ENCODE data around the gene PATJ. TPM values are rescaled to one million over a fixed set of nuclear protein-coding genes. Genes with fewer than 3 reads are reported as not detected.
"Not testable (repeated sequence)": the region's sequence is repeated elsewhere in the genome, so short reads cannot be mapped to it uniquely, and the experiment has no call there.

The PATJ gene
- total RNA-seq, 1 donor from 2014 or later: 131 TPM

DNA sequence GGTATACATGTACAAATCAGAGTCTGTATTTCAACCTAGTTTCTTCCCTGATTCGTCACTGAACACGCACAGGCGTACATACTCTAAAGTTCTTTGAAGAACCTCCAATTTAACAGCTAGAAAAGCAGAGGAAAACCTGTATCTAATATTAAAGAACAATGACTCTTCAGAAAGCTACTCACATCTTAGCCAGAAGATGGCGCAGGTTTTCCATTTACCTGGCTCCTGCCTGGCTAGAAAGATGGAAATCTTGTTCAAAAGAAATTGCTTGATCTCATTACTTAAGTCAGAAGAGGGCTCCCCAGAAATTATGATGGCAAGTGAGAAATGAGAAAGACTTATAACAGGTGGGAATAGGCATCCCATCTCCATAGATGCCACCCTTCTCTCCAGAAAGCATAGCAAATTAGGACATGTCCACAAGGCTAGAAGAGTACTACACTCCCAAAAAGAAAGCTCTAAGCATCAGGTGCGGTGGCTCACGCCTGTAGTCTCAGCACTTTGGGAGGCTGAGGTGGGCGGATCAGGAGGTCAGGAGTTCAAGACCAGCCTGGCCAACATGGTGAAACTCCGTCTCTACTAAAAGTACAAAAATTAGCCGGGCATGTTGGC lies 433.4 kb downstream of the PATJ start:
- no peak for ATAC-seq (ENCODE audit: poor library complexity)
- no peak for DNase-seq
- intact Hi-C loops (cut with DNase I): loop anchor here (2.0 kb wide), 1 partner anchor 231 kb away; no protein-coding TSS in a partner anchor

- intact Hi-C loops (cut with DNase I): no loop called here
- no peak for ATAC-seq (ENCODE audit: poor library complexity)
- DNase-seq: no peak
Observed at GRCh38 chr1:62176597-62177312, 434.5 kb downstream of the PATJ start.

DNA sequence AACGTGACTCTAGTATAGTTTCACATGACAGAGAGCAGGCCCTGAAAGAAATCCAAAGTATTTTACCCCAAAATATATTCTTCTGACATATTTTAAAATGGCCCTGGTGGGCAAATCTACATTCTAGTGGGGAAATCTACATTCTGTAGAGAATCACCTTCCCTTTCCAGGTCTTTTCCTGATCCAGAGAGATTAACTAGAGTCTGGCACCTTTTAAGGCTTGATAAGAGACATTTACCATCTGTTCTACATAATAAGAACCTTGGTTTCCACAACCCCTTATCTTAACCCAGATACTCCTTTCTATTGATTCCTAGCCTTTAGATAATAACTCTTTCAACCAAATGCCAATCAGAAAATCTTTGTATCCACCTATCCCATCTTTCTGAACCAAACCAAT lies 435.3 kb downstream of the PATJ start:
- ATAC-seq (ENCODE audit: poor library complexity) (no peak), DNase-seq (no peak)
- intact Hi-C loops (cut with DNase I): no loop called here

- intact Hi-C loops (cut with DNase I): no loop called here
- DNase-seq (no peak), ATAC-seq (ENCODE audit: poor library complexity) (no peak)
Observed at GRCh38 chr1:62178372-62178771, 436.1 kb downstream of the PATJ start.

- intact Hi-C loops (cut with DNase I); ATAC-seq (ENCODE audit: poor library complexity); DNase-seq: not testable (repeated sequence)
Observed at GRCh38 chr1:62180054-62180453, 437.8 kb downstream of the PATJ start.

- DNase-seq (no peak), ATAC-seq (ENCODE audit: poor library complexity) (no peak)
- intact Hi-C loops (cut with DNase I): no loop called here
Observed at GRCh38 chr1:62180639-62181038, 438.4 kb downstream of the PATJ start.

DNA sequence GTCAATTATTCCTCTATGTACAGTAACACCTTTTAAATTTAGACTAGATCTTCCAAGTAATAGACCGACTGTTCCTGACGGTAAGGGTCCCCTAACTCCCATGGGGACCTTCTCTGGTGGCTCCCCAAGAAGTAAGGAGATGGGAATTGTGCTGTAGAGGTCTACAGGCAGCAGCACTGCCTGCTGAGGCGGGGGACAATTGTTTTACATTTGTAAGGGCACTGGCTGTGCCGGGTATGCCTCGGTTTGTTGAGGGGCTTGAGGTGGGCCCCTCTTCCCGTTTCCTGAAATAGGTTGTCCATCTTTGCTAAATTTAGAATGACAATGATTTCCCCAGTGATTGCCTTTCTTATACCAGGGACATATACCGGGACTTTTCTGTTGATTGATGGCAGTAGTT lies 439.3 kb downstream of the PATJ start:
- DNase-seq (no peak), ATAC-seq (ENCODE audit: poor library complexity) (no peak)
- intact Hi-C loops (cut with DNase I): no loop called here

DNA sequence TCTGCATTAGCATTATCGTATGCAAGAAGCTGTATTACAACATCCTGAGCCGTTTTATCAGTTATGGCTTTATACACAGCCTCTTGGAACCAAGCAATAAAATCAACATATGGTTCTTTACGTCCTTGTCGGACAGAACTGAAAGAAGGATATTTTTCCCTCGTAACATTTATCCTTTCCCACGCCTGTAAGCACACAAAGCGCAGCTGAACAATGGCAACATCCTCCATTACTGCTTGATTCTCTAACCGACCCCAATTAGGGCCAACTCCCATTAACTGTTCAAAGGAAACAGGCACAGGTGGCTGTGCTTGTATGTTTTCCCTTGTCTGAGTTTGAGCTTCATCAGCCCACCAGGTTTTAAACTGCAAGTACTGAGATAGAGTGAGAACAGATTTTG lies 439.9 kb downstream of the PATJ start:
- ATAC-seq (ENCODE audit: poor library complexity); intact Hi-C loops (cut with DNase I); DNase-seq: not testable (repeated sequence)

DNA sequence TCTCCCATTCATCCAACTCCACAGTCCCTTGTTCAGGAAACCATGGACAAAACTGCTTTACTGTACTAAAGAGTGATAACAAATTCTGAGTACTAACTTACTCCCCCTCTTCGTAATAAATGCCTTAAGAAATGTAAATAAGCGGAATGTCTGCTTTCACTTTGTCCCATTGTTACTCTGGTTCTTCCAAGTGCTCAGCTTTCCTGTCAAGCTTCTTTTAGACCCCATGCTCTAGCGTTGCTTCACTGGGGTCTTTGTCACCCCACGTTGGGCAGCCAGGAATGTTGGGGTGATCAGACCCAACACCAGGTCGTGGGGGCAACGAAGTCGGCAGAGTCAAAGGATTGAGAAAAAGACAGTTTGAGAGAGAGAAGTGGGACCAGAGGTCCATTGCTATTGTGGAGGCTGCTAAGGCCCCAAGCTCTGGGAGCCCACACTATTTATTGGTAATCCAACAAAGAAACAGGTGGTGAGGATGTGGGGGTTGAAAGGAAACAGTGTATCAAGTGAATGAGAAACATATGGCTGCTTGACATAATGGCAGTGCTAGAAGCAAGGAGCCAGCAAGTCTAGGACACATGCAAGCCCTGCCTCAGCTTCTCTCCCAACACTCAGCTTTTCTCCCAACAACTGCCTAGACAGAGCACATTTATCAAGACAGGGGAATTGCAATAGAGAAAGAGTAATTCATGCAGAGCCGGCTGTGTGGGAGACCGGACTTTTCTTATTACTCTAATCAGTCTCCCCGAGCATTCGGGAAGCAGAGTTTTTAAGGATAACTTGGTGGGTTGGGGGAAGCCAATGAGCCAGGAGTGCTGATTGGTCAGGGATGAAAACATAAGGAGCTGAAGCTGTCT lies 441.1 kb downstream of the PATJ start:
- DNase-seq; ATAC-seq (ENCODE audit: poor library complexity); intact Hi-C loops (cut with DNase I): not testable (repeated sequence)

- intact Hi-C loops (cut with DNase I): no loop called here
- no peak for ATAC-seq (ENCODE audit: poor library complexity)
- no peak for DNase-seq
Observed at GRCh38 chr1:62184336-62184735, 442.1 kb downstream of the PATJ start.

DNA sequence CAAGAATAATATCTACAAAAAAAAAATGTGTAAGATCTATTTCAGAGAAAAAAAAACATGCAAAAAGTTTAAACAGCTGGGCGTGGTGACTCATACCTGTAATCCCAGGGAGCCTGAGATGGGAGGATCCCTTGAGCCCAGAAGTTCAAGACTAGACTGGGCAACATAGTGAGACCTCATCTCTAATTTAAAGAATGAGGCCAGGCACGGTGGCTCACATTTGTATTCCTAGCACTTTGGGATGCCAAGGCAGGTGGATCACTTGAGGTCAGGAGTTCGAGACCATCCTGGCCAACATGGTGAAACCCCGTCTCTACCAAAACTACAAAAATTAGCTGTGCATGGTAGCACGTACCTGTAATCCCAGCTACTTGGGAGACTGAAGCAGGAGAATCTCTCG lies 443.0 kb downstream of the PATJ start:
- DNase-seq; ATAC-seq (ENCODE audit: poor library complexity); intact Hi-C loops (cut with DNase I): not testable (repeated sequence)

DNA sequence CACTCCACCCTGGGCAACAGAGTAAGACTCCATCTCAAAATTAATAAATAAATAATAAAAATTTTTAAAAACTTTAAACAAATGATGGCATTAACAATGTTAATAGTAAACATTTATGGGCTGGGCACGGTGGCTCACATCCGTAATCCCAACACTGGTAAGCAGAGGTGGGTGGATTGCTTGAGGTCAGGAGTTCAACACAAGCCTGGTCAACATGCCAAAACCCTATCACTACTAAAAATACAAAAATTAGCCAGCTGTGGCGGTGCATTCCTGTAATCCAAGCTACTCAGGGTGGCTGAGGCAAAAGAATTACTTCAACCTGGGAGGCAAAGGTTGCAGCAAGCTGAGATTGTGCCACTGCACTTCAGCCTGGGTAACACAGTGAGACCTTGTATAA lies 443.4 kb downstream of the PATJ start:
- intact Hi-C loops (cut with DNase I): no loop called here
- ATAC-seq (ENCODE audit: poor library complexity): no peak
- no peak for DNase-seq

GRCh38 chr1:62187548-62187947 lies 445.3 kb downstream of the PATJ start:
- intact Hi-C loops (cut with DNase I): no loop called here

GRCh38 chr1:62188111-62188510 lies 445.8 kb downstream of the PATJ start:
- ATAC-seq (ENCODE audit: poor library complexity) (no peak), DNase-seq (no peak)
- intact Hi-C loops (cut with DNase I): no loop called here

More at GRCh38 chr1:62187548-62187947, 445.3 kb downstream of the PATJ start:
- ATAC-seq (ENCODE audit: poor library complexity) (no peak), DNase-seq (no peak)

GRCh38 chr1:62194651-62195544 lies 452.6 kb downstream of the PATJ start, which contains the start of gene L1TD1:
Gene L1TD1, plus strand, starts transcription at chr1:62194849. Its CDS starts 11,780 bp downstream, at chr1:62206629.
- intact Hi-C loops (cut with DNase I): no loop called here
- no peak for DNase-seq
- no peak for ATAC-seq (ENCODE audit: poor library complexity)

DNA sequence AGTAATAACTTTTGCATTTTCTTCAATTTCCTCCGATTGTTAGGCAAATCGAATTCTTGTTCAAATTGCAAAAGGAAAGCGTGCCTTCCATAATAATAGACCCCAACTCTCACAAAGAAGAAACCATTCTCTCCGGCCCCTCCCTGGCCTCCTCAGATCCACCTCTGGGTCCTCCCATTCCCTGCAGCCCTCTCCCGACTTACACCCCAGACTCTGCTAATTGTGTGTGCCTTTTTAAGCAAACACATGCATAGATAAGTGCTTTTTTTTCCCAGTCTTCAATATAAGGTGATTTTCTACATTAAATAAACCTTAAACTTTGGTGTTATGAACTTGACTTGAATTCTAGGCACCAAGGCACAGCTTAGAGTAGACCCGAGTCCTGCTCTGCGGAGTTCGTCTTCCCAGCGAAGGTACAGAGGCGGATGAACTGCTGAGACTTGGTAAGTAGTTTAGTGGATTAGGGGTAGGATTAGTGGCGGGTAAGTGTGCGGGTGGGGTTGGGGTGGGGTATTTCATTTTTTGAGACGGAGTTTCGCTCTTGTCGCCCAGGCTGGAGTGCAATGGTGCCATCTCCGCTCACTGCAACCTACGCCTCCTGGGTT lies 453.9 kb downstream of the PATJ start:
- ATAC-seq (ENCODE audit: poor library complexity): no peak
- intact Hi-C loops (cut with DNase I): no loop called here
- DNase-seq: no peak

DNA sequence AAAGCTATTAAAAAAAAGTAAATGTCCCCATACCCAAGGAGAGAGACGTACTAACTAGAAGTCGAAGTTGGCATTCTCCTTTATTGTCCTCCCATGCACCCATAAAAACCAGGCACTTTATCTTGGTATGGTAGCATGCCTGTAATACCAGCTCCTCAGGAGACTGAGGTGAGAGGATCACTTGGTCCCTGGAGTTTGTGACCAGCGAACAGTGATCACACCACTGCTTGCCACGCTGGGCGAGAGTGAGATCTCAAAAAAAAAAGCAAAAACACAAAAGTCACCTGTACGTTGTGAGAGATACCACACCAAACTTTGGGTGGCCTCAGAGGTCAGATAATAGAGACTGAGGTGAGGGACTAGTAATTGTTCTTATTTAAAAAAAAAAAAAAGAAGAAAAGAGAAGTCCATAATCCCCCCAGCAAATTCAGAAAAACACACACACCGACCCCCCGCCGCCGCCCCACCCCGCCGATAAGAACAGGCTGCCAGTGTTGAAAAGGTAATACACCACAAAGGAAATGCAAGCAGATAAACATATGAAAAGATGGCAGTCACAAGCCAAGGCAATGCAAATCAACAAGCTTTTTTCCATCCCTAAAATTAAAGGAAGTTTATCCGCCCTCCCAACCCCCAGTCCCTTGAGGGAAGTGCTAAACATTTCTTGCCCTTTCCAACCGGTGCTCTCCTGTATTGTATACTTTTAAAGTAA lies 455.9 kb downstream of the PATJ start:
- intact Hi-C loops (cut with DNase I): no loop called here
- ATAC-seq (ENCODE audit: poor library complexity): no peak

DNA sequence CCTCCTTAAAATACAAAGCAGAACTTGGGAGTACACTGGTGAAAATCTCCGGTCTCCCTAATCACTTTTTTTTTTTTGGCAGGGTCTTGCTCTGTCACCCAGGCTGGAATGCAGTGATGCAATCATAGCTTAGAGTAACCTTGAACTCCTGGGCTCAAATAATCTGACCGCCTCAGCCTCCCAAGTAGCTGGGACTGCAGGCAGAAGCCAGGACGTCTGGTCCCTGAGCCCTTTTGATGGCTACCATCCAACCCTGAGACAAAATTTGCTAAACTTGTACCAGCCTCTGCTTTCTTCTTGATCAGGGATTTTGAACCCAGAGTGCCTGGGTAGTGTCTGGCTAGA lies 456.5 kb downstream of the PATJ start:
- intact Hi-C loops (cut with DNase I): no loop called here
- DNase-seq: no peak
- no peak for ATAC-seq (ENCODE audit: poor library complexity)

More for the DNA sequence above, 455.9 kb downstream of the PATJ start:
- DNase-seq: no peak
